ENCODE results near the gene CCSER2. TPM values are rescaled to one million over a fixed set of nuclear protein-coding genes. Genes with fewer than 3 reads are reported as not detected.

Gene CCSER2
- total RNA-seq, 2 experiments from 2014 or later: 56.9 to 57.5 TPM

GRCh38 chr10:84302223-84302622 is 26.2 kb upstream of the CCSER2 start:
- no peak for TF ChIP-seq CTCF (IDR thresholded peaks at IDR 0.05)
- ATAC-seq (no peak), DNase-seq (no peak)
- ChIA-PET CTCF (no interaction called here), POLR2A (interaction anchor here (0.5 to 0.7 kb wide), 2 partner anchors 24 to 28 kb away, joined by 3 read pairs; no protein-coding TSS in a partner anchor)
- Mint-ChIP-seq H3K27ac (no peak overlapping the region), H3K9me3 (no peaks in the 10 kb centered on the region), H3K4me1 (ENCODE audit: low read depth) (peaks cover 11% of the 10 kb centered on the region), H3K27me3 (peaks cover 5% of the 10 kb centered on the region), H3K4me3 (no peak overlapping the region), H3K36me3 (ENCODE audit: low read depth) (peaks cover 1% of the 10 kb centered on the region)
- intact Hi-C loops (cut with micrococcal nuclease): no loop called here

GRCh38 chr10:84306751-84307384 is 21.5 kb upstream of the CCSER2 start:
- CTCF ChIA-PET: interaction anchor here (0.9 to 1.6 kb wide), 2 partner anchors 27 to 46 kb away, joined by 3 to 5 read pairs; no protein-coding TSS in a partner anchor
- no peak for TF ChIP-seq CTCF (IDR thresholded peaks at IDR 0.05)
- Mint-ChIP-seq H3K9me3 (no peaks in the 10 kb centered on the region), H3K4me1 (ENCODE audit: low read depth) (peaks cover 33% of the 10 kb centered on the region), H3K36me3 (ENCODE audit: low read depth) (peaks cover 1% of the 10 kb centered on the region), H3K27me3 (peaks cover 7% of the 10 kb centered on the region), H3K27ac (peak overlapping the region; percentile 78), H3K4me3 (no peak overlapping the region)
- intact Hi-C loops (cut with micrococcal nuclease): no loop called here
- POLR2A ChIA-PET: interaction anchor here (0.9 kb wide), 1 partner anchor 27 kb away, joined by 3 read pairs; no protein-coding TSS in a partner anchor
- DNase-seq (no peak), ATAC-seq (no peak)

GRCh38 chr10:84308021-84308420 is 20.4 kb upstream of the CCSER2 start:
- H3K4me3 Mint-ChIP-seq: no peak overlapping the region
- H3K36me3 Mint-ChIP-seq (ENCODE audit: low read depth): peaks cover 1% of the 10 kb centered on the region
- POLR2A ChIA-PET: interaction anchor here (0.9 to 1.1 kb wide), 2 partner anchors 16 to 21 kb away, joined by 3 read pairs; no protein-coding TSS in a partner anchor
- no peaks in the 10 kb centered on the region for H3K9me3 Mint-ChIP-seq
- ATAC-seq: no peak
- H3K27ac Mint-ChIP-seq: no peak overlapping the region
- CTCF ChIA-PET: interaction anchor here (1.1 to 1.6 kb wide), 3 partner anchors 19 to 229 kb away, joined by 3 to 6 read pairs (median 5); no protein-coding TSS in a partner anchor
- no peak for TF ChIP-seq CTCF (IDR thresholded peaks at IDR 0.05)
- intact Hi-C loops (cut with micrococcal nuclease): no loop called here
- DNase-seq: no peak
- peaks cover 5% of the 10 kb centered on the region for H3K27me3 Mint-ChIP-seq
- H3K4me1 Mint-ChIP-seq (ENCODE audit: low read depth): peaks cover 33% of the 10 kb centered on the region

DNA sequence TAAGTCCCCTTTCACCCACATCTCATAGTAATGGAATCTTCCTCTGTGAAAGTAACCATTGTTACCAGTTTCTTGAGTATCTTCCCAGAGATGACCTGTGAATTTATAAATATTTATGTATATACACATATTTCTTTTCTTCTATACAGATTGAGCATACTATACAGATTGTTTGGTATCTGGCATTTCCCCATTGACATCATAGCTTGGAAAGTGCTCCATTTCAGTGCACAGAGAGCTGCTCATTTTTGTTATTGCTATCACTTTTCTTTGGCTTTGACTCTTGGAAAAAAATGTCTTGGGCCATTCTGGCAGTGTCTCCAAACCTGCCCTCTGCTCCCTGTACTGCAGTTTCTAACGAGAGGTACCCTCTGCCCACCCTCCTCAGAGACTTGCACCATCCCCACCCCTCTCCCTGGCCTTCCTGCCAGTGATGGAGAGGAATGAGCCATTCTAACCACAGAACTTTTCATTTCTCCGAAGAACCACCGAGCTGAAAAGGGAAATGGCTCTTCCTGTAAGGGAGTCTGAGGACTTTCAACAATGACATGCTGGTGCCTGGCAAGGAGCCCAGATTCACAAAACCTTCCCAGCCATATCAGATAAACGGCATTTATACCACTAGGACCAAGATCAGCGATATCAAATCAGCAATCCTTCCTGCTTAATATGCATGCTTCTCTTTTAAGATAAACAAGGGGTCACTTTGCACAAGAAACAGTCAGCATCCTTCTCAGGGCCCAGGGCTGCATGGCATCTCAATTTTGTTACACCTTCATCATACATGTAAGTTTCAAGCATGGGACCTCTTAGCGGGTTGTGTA is 19.7 kb upstream of the CCSER2 start:
- intact Hi-C loops (cut with micrococcal nuclease): no loop called here
- CTCF ChIA-PET: interaction anchor here (1.1 to 3.3 kb wide), 5 partner anchors 18 to 229 kb away, joined by 3 to 10 read pairs (median 5); no protein-coding TSS in a partner anchor
- H3K4me1 Mint-ChIP-seq (ENCODE audit: low read depth): peaks cover 34% of the 10 kb centered on the region
- DNase-seq (peak; percentile 66), ATAC-seq (peak; percentile 71)
- H3K27me3 Mint-ChIP-seq: peaks cover 5% of the 10 kb centered on the region
- H3K36me3 Mint-ChIP-seq (ENCODE audit: low read depth): peaks cover 1% of the 10 kb centered on the region
- H3K4me3 Mint-ChIP-seq: peak overlapping the region; percentile 18
- peak overlapping the region; percentile 50 for H3K27ac Mint-ChIP-seq
- POLR2A ChIA-PET: interaction anchor here (0.9 to 1.1 kb wide), 2 partner anchors 17 to 20 kb away, joined by 3 read pairs; no protein-coding TSS in a partner anchor
- no peak for TF ChIP-seq CTCF (IDR thresholded peaks at IDR 0.05)
- H3K9me3 Mint-ChIP-seq: no peaks in the 10 kb centered on the region

All from activated CD8-positive, alpha-beta T cell treated with anti-CD3 and anti-CD28 coated beads for 36 hours (primary cell).